DND-41 (cell line): Measurements from ENCODE around the gene ERCC2.

ENCODE experiments used
- ATAC-seq: fragments of 200-7000 bp; cut with Tn5 transposase; 3 replicates; pipeline ENCODE4 v1.9.1; 2021; ENCODE audit warnings: low read depth; ENCODE audit not compliant: insufficient read depth
- DNase-seq: peaks from one replicate; pipeline ENCODE4 v3.0.0-alpha.2; 2020
- H2AFZ ChIP-seq: 2 replicates; pipeline ENCODE4 v1.6.0; 2012; ENCODE audit warnings: low read depth, low read length
- H3K27ac ChIP-seq: 2 replicates; pipeline ENCODE4 v1.5.1; 2012; ENCODE audit warnings: low read length, inconsistent platforms
- H3K27me3 ChIP-seq: fragments of 200-600 bp; sonication (generic); 2 replicates; pipeline ENCODE4 v1.6.0; 2012; ENCODE audit warnings: low read length, mild to moderate bottlenecking, inconsistent platforms; ENCODE audit not compliant: insufficient read depth, poor library complexity
- H3K36me3 ChIP-seq: 2 replicates; pipeline ENCODE4 v1.5.1; 2012; ENCODE audit warnings: low read length, inconsistent platforms; ENCODE audit not compliant: insufficient read depth
- H3K4me1 ChIP-seq: 2 replicates; pipeline ENCODE4 v1.5.1; 2012; ENCODE audit warnings: mild to moderate bottlenecking, low read length; ENCODE audit not compliant: insufficient read depth
- H3K4me2 ChIP-seq: 2 replicates; pipeline ENCODE4 v1.6.0; 2012; ENCODE audit warnings: mild to moderate bottlenecking, moderate library complexity, low read length, inconsistent platforms; ENCODE audit not compliant: insufficient read depth
- H3K4me3 ChIP-seq, 2 experiments: fragments of 200-600 bp in 1 of 2; shearing (Covaris generic) in 1 of 2; 2 replicates each; pipeline ENCODE4 v1.5.1; 2012 to 2016; ENCODE audit warnings: inconsistent platforms in 2 of 2, low read length in 2 of 2, mild to moderate bottlenecking in 2 of 2, low read depth in 1 of 2, moderate library complexity in 1 of 2
- H3K79me2 ChIP-seq: 2 replicates; pipeline ENCODE4 v1.6.0; 2012; ENCODE audit warnings: low read length, inconsistent platforms; ENCODE audit not compliant: insufficient read depth
- H3K9ac ChIP-seq: 2 replicates; pipeline ENCODE4 v1.6.0; 2012; ENCODE audit warnings: low read depth, mild to moderate bottlenecking, inconsistent platforms, low read length, moderate library complexity
- H3K9me3 ChIP-seq: 2 replicates; pipeline ENCODE4 v1.5.1; 2012; ENCODE audit warnings: low read length, moderate library complexity, mild to moderate bottlenecking, inconsistent platforms; ENCODE audit not compliant: insufficient read depth, severe bottlenecking
- H4K20me1 ChIP-seq: 2 replicates; pipeline ENCODE4 v1.6.0; 2012; ENCODE audit warnings: low read length; ENCODE audit not compliant: insufficient read depth
- EZH2 ChIP-seq: IDR thresholded peaks from 3 replicates; pipeline ENCODE4 v1.6.1; 2012; ENCODE audit warnings: borderline replicate concordance, low read depth, mild to moderate bottlenecking, moderate library complexity, low read length, inconsistent platforms; ENCODE audit not compliant: severe bottlenecking
- TF ChIP-seq, protein P1 (sequence below): IDR thresholded peaks from 2 replicates; pipeline ENCODE4 v1.5.1; 2012; ENCODE audit warnings: borderline replicate concordance, low read length, moderate library complexity, mild to moderate bottlenecking; ENCODE audit not compliant: poor library complexity, severe bottlenecking; ENCODE audit errors: extremely low read depth

The ERCC2 gene

GRCh38 chr19:45305421-45305820 lies 65.0 kb downstream of the ERCC2 start:
- Histone ChIP-seq H3K4me3 (no peak overlapping the region), H3K9ac (no peak overlapping the region), H3K4me2 (no peak overlapping the region), H3K27me3 (no peaks in the 10 kb centered on the region), H3K9me3 (no peaks in the 10 kb centered on the region), H3K27ac (no peak overlapping the region), H3K4me1 (no peaks in the 10 kb centered on the region), H3K79me2 (no peaks in the 10 kb centered on the region), H3K36me3 (peaks cover 3% of the 10 kb centered on the region; the same call in 1 of the 2 replicates), H4K20me1 (peaks cover 4% of the 10 kb centered on the region; the same call in 1 of the 2 replicates), H2AFZ (no peak overlapping the region)
- no peak for DNase-seq
- TF ChIP-seq, protein P1, sequence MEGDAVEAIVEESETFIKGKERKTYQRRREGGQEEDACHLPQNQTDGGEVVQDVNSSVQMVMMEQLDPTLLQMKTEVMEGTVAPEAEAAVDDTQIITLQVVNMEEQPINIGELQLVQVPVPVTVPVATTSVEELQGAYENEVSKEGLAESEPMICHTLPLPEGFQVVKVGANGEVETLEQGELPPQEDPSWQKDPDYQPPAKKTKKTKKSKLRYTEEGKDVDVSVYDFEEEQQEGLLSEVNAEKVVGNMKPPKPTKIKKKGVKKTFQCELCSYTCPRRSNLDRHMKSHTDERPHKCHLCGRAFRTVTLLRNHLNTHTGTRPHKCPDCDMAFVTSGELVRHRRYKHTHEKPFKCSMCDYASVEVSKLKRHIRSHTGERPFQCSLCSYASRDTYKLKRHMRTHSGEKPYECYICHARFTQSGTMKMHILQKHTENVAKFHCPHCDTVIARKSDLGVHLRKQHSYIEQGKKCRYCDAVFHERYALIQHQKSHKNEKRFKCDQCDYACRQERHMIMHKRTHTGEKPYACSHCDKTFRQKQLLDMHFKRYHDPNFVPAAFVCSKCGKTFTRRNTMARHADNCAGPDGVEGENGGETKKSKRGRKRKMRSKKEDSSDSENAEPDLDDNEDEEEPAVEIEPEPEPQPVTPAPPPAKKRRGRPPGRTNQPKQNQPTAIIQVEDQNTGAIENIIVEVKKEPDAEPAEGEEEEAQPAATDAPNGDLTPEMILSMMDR = no peak
- TF ChIP-seq EZH2 = no peak
- ATAC-seq = no peak

- Histone ChIP-seq H3K36me3 (peaks cover 5% of the 10 kb centered on the region; the same call in 1 of the 2 replicates), H3K4me1 (no peaks in the 10 kb centered on the region), H2AFZ (no peak overlapping the region), H3K9me3 (no peaks in the 10 kb centered on the region), H3K27ac (no peak overlapping the region), H3K4me3 (no peak overlapping the region), H3K9ac (no peak overlapping the region), H3K79me2 (no peaks in the 10 kb centered on the region), H4K20me1 (peaks cover 4% of the 10 kb centered on the region; the same call in 1 of the 2 replicates), H3K27me3 (no peaks in the 10 kb centered on the region), H3K4me2 (no peak overlapping the region)
- DNase-seq = no peak
- TF ChIP-seq, protein P1 = no peak
- TF ChIP-seq EZH2 = no peak
- ATAC-seq = no peak
Measured at GRCh38 chr19:45305007-45305406, 65.4 kb downstream of the ERCC2 start.

GRCh38 chr19:45304141-45304926 lies 66.0 kb downstream of the ERCC2 start:
- ATAC-seq = peak; percentile 26; the same call in 2 of the 3 replicates
- Histone ChIP-seq H4K20me1 (peaks cover 4% of the 10 kb centered on the region; the same call in 1 of the 2 replicates), H3K4me2 (no peak overlapping the region), H3K4me1 (no peaks in the 10 kb centered on the region), H3K9ac (no peak overlapping the region), H2AFZ (no peak overlapping the region), H3K27me3 (no peaks in the 10 kb centered on the region), H3K79me2 (no peaks in the 10 kb centered on the region), H3K27ac (no peak overlapping the region), H3K36me3 (peaks cover 8% of the 10 kb centered on the region), H3K4me3 (no peak overlapping the region), H3K9me3 (no peaks in the 10 kb centered on the region)
- no peak for DNase-seq
- no peak for TF ChIP-seq EZH2
- TF ChIP-seq, protein P1 = no peak
